Raji (cell line): ENCODE results near the gene CXADR.

Experiments
- POLR2A ChIP-seq: IDR thresholded peaks from 2 replicates; pipeline ENCODE4 v1.6.1; 2011; ENCODE audit warnings: low read depth, low read length, control low read depth; ENCODE audit not compliant: insufficient read depth

The CXADR gene

GRCh38 chr21:17527711-17528110, 14.9 kb downstream of the CXADR start:
- TF ChIP-seq POLR2A = no peak

DNA sequence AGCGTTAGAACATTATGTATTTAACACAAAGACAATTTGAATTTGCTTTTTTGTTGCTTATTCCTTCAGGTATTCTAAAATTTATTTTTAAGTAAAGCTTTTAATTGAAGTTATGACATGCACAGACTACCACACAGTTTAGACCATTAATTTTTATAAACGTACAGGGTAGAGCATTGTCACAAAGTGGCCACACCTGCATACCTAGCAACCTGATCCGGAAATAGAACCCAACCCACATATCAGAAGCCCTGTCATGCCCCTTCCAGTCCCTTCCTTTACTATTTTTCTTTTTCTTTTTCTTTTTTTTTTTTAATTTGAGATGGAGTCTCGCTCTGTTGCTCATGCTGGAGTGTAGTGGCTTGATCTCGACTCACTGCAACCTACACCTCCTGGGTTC, 16.8 kb downstream of the CXADR start:
- TF ChIP-seq POLR2A = no peak

DNA sequence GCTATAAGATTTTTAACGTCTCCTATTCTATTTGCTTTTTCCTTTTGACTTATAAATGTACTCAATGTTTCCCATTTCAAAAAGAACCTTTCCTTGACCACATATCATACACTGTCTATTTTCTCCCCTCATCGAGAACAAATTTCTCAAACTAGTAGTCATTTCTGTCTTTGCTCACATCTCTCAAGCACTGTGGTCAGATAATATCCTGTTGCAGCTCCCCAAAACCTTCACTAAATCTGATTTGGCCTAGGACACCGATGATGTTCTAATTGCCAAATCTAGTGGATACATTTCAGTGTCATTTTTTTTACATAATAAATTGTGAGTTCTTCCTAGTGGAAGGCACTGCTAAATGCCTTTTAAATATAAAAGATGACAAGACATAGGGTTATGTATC, 19.4 kb downstream of the CXADR start:
- TF ChIP-seq POLR2A = no peak

GRCh38 chr21:17536381-17536780, 23.5 kb downstream of the CXADR start:
- no peak for TF ChIP-seq POLR2A

DNA sequence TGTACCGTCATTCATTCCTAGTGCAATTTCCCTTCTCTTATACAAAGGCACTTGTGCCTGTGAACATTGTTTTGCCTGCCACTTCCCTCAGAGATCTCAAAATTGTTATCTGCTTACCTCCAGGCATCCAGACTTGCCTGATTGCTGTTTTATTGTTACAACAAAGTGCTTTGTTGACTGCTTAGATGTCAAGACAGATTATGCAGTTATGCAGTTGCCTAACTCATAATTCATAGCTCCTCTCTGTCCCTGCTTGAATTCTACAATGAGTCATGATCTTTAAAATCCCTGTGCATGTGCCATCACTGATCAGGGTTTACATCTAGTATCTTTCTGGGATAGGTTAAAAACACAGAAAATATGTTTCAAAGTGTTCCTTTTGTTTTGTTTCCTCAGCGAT, 24.5 kb downstream of the CXADR start:
- TF ChIP-seq POLR2A = no peak

DNA sequence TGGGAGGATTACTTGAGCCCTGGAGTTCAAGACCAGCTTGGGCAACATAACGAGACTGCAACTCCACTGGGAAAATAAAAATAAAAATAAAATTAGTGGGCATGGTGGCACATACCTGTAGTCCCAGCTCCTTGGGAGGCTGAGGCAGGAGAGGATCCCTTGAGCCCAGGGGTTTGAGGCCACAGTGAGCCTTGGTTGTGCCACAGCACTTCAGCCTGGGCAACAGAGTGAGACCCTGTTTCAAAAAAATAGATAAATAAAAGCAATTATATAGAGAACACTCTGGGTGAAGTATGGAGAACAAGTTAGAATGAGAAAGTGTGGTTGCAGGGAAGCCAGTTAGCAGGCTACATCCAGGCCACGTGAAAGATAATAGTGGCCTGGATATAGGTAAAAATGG, 25.7 kb downstream of the CXADR start:
- TF ChIP-seq POLR2A = no peak

DNA sequence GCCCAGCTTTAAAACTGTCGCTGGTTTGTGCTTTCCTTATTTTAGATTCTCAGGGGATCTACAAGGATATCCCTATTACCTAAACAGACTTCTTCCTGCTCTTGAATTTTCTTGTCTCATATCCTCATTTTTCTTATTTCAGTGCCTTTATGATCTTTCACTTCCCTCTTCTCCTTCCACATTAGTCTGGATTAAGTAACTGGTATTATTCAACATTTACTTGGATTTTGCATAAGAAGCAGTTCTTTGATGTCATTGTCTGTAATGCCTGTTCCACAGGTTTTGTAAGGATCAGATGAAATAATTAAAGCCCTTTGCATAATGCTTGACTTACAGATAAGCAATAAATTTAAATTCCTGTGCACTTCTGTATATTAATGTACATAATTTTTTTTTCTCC, 26.5 kb downstream of the CXADR start:
- no peak for TF ChIP-seq POLR2A

GRCh38 chr21:17539743-17540341, 27.0 kb downstream of the CXADR start:
- TF ChIP-seq POLR2A = no peak

GRCh38 chr21:17540530-17540929, 27.7 kb downstream of the CXADR start:
- no peak for TF ChIP-seq POLR2A

- TF ChIP-seq POLR2A = no peak
Measured at GRCh38 chr21:17542371-17543011, 29.6 kb downstream of the CXADR start.

GRCh38 chr21:17545007-17545406, 32.2 kb downstream of the CXADR start:
- TF ChIP-seq POLR2A = no peak

- TF ChIP-seq POLR2A = no peak
Measured at GRCh38 chr21:17548262-17548661, 35.4 kb downstream of the CXADR start.

DNA sequence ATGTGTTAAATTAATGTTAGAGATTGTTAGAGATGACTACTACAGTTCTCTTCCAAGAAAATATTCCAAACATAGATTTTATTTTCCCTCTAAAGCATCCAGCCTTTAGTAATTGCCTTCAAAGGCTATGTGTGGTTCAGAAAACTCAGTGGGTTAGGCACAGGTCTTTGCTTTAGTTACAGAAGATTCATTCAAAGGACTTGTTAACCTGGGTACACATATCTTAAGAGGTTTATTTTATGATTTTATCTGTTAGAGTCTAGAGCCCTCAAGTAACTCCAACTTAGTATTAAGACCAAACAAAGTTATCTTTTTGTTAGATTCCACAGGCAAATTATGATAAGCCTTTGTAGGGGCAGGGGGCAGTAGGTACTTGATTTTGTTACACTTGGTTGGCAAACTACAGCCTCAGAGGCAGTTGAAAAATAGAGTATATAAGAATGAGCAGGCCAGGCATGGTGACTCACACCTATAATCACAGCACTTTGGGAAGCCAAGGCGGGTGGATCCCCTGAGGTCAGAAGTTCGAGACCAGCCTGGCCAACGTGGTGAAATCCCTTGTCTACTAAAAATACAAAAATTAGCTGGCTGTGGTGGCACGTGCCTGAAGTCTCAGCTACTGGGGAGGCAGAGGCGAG, 37.9 kb downstream of the CXADR start:
- no peak for TF ChIP-seq POLR2A

DNA sequence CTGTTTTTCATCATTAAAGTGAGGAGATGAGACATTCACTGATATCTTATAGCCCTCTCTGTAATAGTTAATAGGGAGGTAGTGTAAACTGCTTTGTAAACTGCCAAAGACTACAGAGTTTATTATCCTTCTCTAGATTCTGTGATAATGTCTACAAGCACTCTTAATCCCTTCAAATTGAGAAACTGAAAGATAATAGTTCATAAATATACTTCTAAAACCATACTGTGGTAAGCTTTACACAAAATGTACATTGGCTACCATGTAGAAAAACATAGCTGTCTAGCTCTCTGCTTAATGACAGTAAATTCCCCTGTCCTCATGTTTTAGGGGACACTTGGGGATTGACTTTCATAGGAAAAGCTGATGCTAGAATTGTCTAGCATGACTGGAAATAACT, 39.6 kb downstream of the CXADR start:
- no peak for TF ChIP-seq POLR2A

DNA sequence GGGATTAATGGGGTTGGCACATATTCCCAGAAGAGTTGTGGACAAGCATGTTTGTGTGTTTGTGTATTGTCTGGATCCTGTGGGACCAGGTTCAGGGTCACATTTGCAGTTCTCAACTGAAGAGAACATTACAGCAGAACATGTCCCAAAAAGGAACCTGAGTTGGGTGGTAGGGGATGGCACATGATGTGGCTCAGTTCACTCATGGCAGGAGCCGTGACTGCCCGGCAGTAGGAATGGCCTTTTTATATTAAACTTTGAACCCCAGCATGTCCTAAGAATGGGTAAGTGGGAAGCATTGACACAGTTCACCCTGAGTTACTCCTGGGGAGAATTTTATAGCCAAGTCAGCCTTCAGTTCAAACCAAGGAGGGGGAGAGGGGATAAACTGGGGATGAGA, 41.3 kb downstream of the CXADR start:
- no peak for TF ChIP-seq POLR2A

DNA sequence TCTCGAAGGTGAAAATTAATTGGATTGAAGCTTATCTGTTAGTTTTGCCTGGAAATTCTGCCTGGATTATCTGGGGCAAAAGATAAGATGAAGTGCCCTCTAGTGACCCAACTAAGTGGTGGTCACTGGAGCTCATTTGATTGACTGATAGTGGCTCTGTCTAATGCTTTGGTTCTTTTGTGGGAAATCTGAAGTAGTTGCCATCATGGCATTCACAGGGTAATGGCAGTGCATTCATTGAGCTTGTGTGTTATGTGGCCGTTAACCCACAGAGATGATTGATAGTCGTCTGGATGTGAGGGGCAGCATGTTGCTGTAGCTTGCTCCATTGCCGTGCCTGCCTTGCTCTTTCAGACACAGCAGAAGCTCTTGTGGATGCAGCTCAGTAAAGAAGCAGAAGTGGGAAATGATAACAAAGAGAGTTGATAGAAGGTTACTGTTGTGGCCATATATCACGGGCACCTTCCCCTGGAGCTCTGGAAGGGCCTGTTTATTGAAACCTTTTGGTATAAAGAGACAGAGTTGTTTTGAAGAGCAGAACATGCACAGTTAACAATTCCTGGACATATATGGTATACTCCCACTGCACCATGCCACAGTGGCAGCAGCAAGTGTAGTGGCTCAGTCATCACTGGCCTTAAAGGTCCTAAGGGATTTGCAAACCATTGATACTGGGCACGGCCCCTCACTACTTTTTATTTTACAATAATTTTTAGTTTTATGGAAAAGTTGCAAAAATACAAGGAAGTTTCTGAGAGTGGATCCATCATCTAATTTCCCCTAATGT, 42.0 kb downstream of the CXADR start:
- TF ChIP-seq POLR2A = no peak
